ENCODE results near the gene BACE1-AS.
"Not testable (repeated sequence)": the region's sequence is repeated elsewhere in the genome, so short reads cannot be mapped to it uniquely, and the experiment has no call there.

The BACE1-AS gene

GRCh38 chr11:117316197-117316961, 25.2 kb downstream of the BACE1-AS start, which contains the start of gene BACE1:
TSS of gene BACE1 (minus strand) at chr11:117316256. CDS start at chr11:117315795, 461 bp downstream.
- intact Hi-C loops (cut with DNase I), result loop anchor here (1.0 kb wide), 1 partner anchor 84 kb away; the partner anchor contains the start of genes PCSK7 and RNF214
- peak; percentile 83 to 99 (median 92) for DNase-seq

GRCh38 chr11:117318738-117319137, 27.6 kb downstream of the BACE1-AS start:
- intact Hi-C loops (cut with DNase I), result no loop called here
- DNase-seq, result no peak

DNA sequence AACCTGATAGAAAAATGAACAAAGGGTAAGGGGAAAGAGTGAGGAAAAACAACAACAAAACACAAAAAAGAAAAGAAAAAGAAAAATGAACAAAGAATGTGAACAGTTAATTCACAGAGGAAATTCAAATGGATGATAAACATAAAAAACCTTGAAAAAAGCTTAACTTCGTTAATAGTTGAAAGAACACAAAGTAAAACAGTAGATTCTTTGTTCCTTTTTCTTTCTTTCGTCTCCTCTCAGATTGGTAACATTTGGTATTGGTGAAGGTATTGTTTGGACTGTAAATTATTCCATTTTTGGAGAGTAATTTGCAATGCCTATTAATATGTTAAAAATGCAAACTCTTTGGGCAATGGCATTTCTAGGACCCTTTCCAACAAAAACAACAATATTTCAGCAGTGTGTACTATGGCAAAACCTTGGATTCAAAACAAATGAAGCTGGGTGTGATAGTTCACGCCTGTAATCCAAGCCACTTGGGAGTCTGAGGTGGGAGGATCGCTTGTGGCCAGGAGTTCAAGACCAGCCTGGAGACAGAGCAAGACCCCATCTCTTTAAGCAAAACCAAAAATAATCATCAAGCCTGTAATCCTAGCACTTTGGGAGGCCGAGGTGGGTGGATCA, 28.2 kb downstream of the BACE1-AS start:
- intact Hi-C loops (cut with DNase I), result no loop called here
- no peak for DNase-seq

DNA sequence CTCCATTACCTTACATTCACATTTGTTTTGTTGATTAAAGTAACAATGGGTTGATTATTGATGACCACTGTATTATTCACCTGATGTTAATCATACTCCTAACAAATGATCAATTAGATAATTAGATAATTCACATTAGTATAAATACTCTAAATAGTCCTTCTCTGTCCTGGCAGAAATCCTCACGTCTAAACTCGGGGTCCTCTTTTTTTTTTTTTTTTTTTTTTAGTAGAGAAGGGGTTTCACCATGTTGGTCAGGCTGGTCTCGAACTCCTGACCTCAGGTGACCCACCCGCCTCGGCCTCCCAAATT, 36.1 kb downstream of the BACE1-AS start:
- DNase-seq; intact Hi-C loops (cut with DNase I): not testable (repeated sequence)

DNA sequence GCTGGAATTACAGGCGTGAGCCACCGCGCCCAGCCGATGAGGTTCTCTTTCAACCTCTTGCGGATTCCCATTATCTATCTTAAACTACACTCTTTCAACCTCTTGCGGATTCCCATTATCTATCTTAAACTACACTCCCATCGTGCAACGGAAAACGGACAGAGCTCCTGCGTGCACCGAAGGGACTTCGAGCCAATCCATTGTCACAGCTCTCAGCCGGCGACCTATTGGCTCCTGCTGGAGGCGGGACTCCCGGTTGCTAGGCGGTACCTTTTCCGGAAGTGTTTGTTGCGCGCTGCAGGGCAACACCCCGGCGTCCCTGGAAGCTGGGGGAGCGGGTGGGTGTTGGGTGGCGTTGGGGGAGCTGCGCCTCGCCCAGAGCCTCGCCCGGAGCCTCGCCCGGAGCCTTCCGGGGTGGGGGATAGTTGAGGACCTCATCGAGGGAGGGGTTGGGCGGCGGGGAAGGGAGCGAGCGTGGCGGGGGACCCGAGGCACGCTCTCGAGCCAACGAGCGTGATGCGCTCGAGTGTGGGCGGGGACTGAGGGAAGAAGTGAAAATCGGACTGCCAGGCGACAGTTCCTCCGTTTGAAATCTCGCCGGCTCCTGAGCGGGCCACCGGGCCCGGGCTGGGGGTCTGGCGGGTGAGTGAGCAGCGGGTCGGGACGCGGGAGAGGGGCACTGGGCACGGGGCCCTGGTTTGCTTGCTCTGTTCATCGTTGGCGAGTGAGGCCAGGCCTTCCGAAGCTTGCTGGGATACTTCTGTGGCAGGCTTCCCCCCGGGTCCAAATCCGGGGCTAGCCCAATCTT, 36.6 kb downstream of the BACE1-AS start, which contains the start of gene CEP164:
Gene CEP164, plus strand, starts transcription at position 288 of the 808 bp plus-strand sequence. CDS start 10,733 bp downstream, outside the sequence.
- peak; percentile 92 to 100 (median 96) for DNase-seq
- intact Hi-C loops (cut with DNase I), result loop anchor here (2.0 kb wide), 1 partner anchor 13 kb away; no protein-coding TSS in a partner anchor

DNA sequence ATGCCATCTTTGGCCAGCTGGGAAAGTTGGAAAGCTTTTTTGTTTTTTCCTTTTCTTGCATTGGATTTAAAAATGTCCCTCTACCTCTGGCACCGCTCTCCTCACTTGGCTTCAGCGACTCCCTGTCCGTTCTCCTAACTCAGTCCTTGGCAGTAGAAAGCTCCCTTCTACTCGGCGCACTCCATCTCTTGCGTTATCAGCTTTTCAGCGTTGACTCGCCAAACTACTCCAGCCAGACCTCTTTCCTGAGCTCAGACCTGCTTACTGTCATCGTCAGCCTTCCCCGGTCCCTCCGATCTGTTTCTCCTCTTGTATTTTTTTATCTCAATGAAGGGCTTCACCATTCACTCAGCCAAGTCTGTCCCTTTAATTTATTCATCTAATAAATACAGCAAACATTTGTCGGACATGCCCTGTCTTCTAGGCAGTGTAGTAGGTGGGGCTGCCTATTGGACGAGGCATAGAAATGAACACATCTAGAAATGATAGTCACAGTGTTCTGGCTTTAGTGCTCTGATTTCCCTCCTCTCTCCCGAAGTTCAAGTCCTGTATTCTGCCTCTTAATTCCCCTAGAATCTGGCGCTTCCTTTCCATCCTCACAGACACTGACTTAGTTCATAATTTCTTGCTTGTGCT, 37.3 kb downstream of the BACE1-AS start:
- intact Hi-C loops (cut with DNase I), result loop anchor here (2.0 kb wide), 1 partner anchor 14 kb away; no protein-coding TSS in a partner anchor
- DNase-seq, result peak in 1 of 10 donors; percentile 12

DNA sequence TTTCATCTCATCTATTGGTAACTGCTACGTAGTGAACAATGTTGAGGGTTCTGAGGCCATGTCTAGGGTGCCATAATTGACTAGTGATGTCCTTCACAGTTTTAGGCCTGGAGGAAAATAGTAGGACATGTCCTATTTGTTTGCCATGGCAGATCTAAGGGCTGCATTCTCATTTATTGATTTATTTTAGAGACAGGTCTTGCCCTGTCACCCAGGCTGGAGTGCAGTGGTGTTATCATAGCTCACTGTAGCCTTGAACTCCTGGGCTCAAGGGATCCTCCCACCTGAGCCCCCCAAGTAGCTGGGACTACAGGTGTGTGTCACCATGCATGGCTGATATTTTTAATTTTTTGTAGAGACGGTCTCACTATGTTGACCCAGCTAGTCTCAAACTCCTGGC, 41.7 kb downstream of the BACE1-AS start:
- intact Hi-C loops (cut with DNase I), result no loop called here
- no peak for DNase-seq

GRCh38 chr11:117333917-117334316, 42.8 kb downstream of the BACE1-AS start:
- no peak for DNase-seq
- intact Hi-C loops (cut with DNase I), result no loop called here

- intact Hi-C loops (cut with DNase I), result no loop called here
Measured at GRCh38 chr11:117334896-117335295, 43.8 kb downstream of the BACE1-AS start.

DNA sequence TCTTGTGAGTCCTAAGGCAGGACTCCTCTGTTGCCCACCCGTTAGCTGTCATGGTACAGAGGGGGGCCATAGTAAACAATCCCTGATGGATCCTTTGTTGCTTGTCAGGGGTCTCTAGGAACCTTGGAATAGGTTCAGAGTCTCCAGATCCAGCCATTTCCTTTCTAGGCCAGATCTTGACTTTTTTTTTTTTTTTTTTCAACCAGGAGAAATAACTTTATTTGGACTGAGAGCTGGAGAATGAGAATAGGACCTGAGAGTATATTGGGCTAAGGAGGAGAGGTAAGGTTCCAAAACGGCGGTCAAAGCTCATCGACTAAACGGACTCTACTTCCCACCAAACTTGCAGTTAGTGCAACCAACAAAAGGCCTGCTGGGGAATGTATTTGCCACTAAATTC, 44.3 kb downstream of the BACE1-AS start:
- intact Hi-C loops (cut with DNase I), result no loop called here
- no peak for DNase-seq

More at GRCh38 chr11:117334896-117335295, 43.8 kb downstream of the BACE1-AS start:
- no peak for DNase-seq

DNA sequence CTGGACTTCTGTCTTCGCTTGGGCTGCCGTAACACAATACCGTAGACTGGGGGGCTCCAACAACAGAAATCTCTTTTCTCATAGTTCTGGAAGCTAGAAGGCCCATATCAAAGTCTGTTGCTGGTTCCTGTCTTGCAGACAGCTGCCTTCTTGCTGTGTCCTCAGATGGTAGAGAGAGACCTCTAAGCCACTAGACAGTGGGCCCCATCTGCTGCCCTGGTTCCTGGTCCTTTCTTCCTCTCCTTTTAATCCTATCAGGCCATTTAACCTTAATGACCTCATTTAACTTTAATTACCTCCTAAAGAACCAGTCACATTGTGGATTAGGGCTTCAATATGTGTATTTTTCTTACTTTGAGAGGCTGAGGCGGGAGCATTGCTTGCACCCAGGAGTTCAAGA, 45.9 kb downstream of the BACE1-AS start:
- no peak for DNase-seq
- intact Hi-C loops (cut with DNase I), result no loop called here
